HG03066 (cell line): ENCODE data around the gene CHN2.
"Not testable (repeated sequence)": the region's sequence is repeated elsewhere in the genome, so short reads cannot be mapped to it uniquely, and the experiment has no call there.

Source experiments
- ATAC-seq: cut with Tn5 transposase; IDR thresholded peaks from one replicate; pipeline ENCODE4 v1.9.1; 2021; ENCODE audit warnings: low read depth; ENCODE audit not compliant: unreplicated experiment

CHN2 gene

GRCh38 chr7:29185613-29186012 is 9.0 kb upstream of the CHN2 start:
- ATAC-seq, result no peak

- ATAC-seq, result no peak
Measured at GRCh38 chr7:29189743-29190201, 4.8 kb upstream of the CHN2 start.

- ATAC-seq, result no peak
Measured at GRCh38 chr7:29190349-29191045, 4.1 kb upstream of the CHN2 start.

DNA sequence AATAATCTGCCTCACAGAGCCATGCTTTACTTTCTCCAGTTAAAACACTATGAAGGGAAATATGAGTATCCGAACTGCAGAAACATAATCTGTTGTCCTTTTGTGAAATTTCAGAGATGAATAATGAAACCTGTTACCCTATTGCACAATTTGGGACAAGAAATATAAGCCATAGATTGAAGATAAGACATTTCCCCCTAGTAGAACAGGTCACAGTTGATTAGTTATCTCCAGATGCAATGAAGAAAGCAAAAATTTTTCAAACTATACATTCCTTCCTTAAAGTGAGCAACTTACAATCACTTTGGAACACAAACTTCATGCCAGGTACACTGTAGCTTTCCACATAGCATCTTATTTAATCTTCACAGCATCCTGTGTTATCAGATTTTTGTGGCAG is 2.3 kb upstream of the CHN2 start:
- ATAC-seq, result no peak

DNA sequence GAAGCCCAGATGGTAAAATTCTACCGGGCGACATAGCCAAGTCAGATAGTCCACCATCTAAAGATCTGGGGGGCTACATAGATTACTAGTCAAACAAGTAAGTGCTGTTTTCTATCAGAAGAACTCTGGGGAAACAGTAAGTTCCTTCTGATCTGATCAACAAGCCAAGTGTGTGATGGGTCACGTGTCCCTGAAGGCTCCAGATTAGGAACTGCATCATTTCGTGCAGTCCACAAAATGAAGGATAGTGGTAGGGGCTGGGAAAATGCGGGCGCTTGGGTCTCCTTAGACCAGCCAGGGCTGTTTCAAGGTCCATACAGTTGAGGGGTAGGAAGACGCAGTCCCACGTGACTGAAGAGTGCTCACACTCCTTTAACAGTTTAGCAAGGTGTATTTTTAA is 1.8 kb upstream of the CHN2 start:
- no peak for ATAC-seq

GRCh38 chr7:29193316-29194205 is 1.0 kb upstream of the CHN2 start:
- no peak for ATAC-seq

DNA sequence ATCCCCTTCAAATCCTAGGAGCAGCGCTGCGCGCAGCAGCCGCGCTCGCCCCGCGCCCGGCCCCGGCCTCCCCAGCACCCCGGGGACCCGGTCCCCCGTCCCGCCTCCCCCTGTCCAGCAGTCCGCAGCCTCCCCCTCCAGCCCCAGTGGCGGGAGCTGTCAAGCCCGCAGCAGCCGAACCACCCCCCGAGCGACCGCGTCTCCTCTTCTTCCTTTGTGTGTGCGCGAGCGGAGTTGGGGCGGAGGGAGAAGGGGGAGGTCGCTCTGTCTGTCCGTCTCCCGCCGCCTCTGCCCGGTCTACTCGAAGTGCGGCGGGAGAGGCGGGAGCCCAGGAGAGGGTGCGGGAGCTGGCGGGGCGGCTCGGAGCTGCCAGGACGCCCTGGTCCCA is 375 bp upstream of the CHN2 start:
- no peak for ATAC-seq

- ATAC-seq, result no peak
Measured at GRCh38 chr7:29196191-29196590, 1.6 kb downstream of the CHN2 start.

- ATAC-seq, result no peak
Measured at GRCh38 chr7:29196971-29197595, 2.5 kb downstream of the CHN2 start.

- ATAC-seq, result no peak
Measured at GRCh38 chr7:29197916-29198315, 3.3 kb downstream of the CHN2 start.

GRCh38 chr7:29199776-29200175 is 5.2 kb downstream of the CHN2 start:
- ATAC-seq, result no peak

DNA sequence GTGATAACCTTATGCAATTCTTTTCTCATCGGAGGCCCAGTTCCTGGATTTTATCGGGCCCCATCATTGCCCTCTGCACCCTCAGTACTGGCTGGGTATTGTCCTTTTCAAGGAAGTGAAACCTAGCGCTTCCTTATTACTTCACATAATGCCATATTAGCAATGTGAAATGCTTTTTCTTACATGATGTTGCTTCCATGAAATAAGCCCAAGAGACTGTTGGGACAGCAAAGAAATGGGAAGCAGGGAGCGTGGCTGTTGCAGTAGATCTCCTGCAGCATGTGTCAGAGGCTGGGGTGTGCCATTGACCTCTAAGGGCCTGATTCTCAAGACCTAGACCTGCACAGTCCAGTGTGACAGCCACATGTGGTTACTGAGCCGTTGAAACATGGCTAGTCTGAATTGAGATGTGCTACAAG is 8.1 kb downstream of the CHN2 start:
- no peak for ATAC-seq

DNA sequence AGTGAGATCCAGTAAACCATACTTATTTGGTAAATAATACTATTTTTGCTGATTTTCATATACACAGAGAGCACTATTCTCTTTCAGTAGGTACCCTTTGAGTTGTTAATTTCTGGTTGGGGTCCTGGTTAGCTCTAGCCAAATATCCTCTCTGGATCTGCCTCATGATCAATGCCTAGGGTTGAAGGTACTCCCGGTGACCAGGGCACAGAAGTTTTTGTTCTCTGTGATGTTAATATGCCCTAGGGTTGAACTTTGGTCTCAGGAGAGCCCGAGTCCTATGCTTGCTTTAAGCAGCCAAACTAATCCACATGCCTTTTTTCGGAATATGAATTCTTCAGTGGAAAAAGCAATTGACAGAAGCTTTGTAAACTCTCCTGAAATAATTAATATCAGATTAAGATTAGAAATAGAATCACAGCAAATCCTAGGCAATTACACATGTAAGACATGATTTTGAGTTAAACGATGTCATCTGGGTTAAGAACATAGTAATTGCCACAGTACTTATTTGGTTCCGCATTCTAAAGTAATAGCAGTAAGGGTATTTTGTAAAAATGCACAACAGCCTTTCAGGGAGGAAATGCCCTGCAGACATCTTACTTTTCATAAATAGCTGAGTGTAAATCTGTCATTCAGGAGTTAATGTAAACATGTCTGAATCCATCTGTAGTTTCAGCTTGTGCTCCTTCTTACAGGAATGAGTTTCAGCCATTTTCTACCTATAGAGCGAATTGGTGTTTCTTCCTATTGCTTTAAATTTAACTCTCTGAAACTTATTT is 10.1 kb downstream of the CHN2 start:
- no peak for ATAC-seq

GRCh38 chr7:29207162-29207801 is 12.7 kb downstream of the CHN2 start:
- no peak for ATAC-seq

GRCh38 chr7:29208410-29209250 is 14.1 kb downstream of the CHN2 start:
- no peak for ATAC-seq

GRCh38 chr7:29209745-29210144 is 15.2 kb downstream of the CHN2 start:
- no peak for ATAC-seq

DNA sequence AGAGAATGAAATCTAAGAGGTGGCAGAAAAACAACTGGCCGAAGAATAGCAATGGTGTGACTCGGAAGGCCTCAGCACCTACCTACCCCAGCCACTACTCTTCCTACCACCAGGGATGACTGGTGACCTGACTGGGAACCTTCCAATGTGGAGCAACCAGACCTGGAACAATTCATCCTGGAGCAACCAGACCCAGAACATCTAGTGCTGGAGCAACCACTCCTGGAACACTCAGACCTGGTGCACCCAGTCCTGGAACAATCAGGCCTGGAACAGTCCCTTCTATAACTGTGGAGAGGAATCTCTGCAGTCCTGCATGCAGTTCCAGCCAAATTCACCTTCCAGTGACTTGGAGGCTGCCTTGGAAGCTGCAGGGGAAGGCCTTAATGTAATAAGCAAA is 18.2 kb downstream of the CHN2 start:
- not testable (repeated sequence) for ATAC-seq

DNA sequence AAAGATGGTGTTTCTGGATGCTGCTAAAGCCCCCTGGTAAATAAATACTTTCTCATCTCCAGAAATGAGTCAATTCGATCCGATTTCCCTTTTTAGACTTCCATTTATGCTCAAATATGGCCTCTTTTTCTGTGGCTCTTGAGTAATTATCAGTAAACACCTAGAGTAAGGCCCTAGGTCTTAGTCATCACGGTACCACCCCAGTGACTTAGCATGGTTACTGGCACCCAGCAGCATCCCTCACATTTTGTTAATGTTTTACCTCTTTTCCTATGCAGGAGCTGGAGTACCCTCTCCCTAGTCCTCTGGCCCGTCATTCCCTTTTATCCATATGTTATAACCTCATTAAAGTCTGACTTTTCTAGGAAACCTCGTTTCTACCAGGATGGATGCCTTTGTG is 19.5 kb downstream of the CHN2 start:
- no peak for ATAC-seq

DNA sequence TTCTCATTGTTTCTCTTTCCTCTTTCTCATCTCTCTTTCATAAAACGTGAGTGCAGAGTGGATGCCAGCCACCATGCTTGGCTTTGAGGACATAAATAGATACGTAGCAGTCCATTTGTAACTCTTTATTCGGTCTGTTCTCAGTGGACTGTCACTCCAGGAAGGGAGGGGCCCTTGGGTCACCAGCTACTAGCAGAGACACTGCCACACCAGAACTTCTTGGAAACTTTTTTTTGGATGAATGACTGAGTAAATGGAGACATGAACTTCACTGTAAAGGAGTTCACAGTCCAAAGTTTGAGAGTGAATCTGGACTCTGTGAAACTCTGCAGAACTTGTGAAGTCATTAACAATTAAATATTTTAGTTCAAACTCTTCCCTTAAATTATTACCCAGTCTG is 20.2 kb downstream of the CHN2 start:
- no peak for ATAC-seq
